OCI-LY1 (cell line): ENCODE data around the gene PRXL2B.
"Not testable (repeated sequence)": the region's sequence is repeated elsewhere in the genome, so short reads cannot be mapped to it uniquely, and the experiment has no call there.

Source experiments
- H2AFZ ChIP-seq: fragments of 200-600 bp; sonication (generic), shearing (Covaris generic); 2 replicates; pipeline ENCODE4 v1.6.0; 2014; ENCODE audit warnings: antibody characterized with exemption, mild to moderate bottlenecking, low read length
- H3F3A ChIP-seq: fragments of 200-600 bp; sonication (generic), shearing (Covaris generic); 2 replicates; pipeline ENCODE4 v1.6.0; 2014; ENCODE audit warnings: mild to moderate bottlenecking, antibody characterized with exemption, low read length, moderate library complexity; ENCODE audit not compliant: insufficient read depth
- H3K27ac ChIP-seq: fragments of 200-600 bp; sonication (generic); 2 replicates; pipeline ENCODE4 v1.5.1; 2014; ENCODE audit warnings: low read length, mixed run types, mild to moderate bottlenecking, low read depth; ENCODE audit not compliant: poor library complexity, severe bottlenecking
- H3K27me3 ChIP-seq: fragments of 200-600 bp; sonication (generic); 2 replicates; pipeline ENCODE4 v1.6.0; 2014; ENCODE audit warnings: antibody characterized with exemption, mild to moderate bottlenecking, low read length, moderate library complexity; ENCODE audit not compliant: insufficient read depth
- H3K36me3 ChIP-seq: fragments of 200-600 bp; sonication (generic); 2 replicates; pipeline ENCODE4 v1.6.1; 2014; ENCODE audit warnings: mild to moderate bottlenecking, antibody characterized with exemption, low read length, moderate library complexity, mixed read lengths; ENCODE audit not compliant: insufficient read depth
- H3K4me1 ChIP-seq: fragments of 200-600 bp; sonication (generic); 2 replicates; pipeline ENCODE4 v1.5.1; 2014; ENCODE audit warnings: mild to moderate bottlenecking, low read length, moderate library complexity; ENCODE audit not compliant: insufficient read depth, severe bottlenecking
- H3K4me2 ChIP-seq: fragments of 200-600 bp; sonication (generic), shearing (Covaris generic); 2 replicates; pipeline ENCODE4 v1.6.1; 2014; ENCODE audit warnings: low read length
- H3K4me3 ChIP-seq: fragments of 200-600 bp; sonication (generic); 2 replicates; pipeline ENCODE4 v1.5.1; 2014; ENCODE audit warnings: low read length, low read depth, mild to moderate bottlenecking, mixed read lengths; ENCODE audit not compliant: poor library complexity, severe bottlenecking
- H3K79me2 ChIP-seq: fragments of 200-600 bp; shearing (Covaris generic); 2 replicates; pipeline ENCODE4 v1.6.1; 2016; ENCODE audit warnings: mixed run types, low read length, mixed read lengths; ENCODE audit not compliant: insufficient read depth
- H3K9ac ChIP-seq: fragments of 200-600 bp; sonication (generic), shearing (Covaris generic); 2 replicates; pipeline ENCODE4 v1.6.1; 2014; ENCODE audit warnings: mild to moderate bottlenecking, low read length, mixed read lengths
- H3K9me2 ChIP-seq: fragments of 200-600 bp; sonication (generic), shearing (Covaris generic); 2 replicates; pipeline ENCODE4 v1.6.1; 2014; ENCODE audit warnings: low read depth, mild to moderate bottlenecking, low read length, mixed read lengths
- H3K9me3 ChIP-seq: fragments of 200-600 bp; shearing (Covaris generic); 2 replicates; pipeline ENCODE4 v1.6.1; 2014; ENCODE audit warnings: low read length, mixed read lengths
- H4K20me1 ChIP-seq: fragments of 200-600 bp; sonication (generic), shearing (Covaris generic); 2 replicates; pipeline ENCODE4 v1.6.0; 2016; ENCODE audit warnings: mild to moderate bottlenecking, low read length; ENCODE audit not compliant: insufficient read depth
- EZH2 ChIP-seq: fragments of 200-600 bp; sonication (generic), shearing (Covaris generic); IDR thresholded peaks from 2 replicates; pipeline ENCODE4 v1.8.0; 2017; ENCODE audit warnings: borderline replicate concordance, mixed run types, mild to moderate bottlenecking, antibody characterized with exemption, low read length, moderate library complexity, mixed read lengths
- TF ChIP-seq, protein P1 (sequence below): fragments of 200-600 bp; sonication (generic), shearing (Covaris generic); IDR thresholded peaks from 2 replicates; pipeline ENCODE4 v1.5.1; 2017; ENCODE audit warnings: mild to moderate bottlenecking, antibody characterized with exemption, low read length, moderate library complexity, mixed read lengths

The PRXL2B gene

DNA sequence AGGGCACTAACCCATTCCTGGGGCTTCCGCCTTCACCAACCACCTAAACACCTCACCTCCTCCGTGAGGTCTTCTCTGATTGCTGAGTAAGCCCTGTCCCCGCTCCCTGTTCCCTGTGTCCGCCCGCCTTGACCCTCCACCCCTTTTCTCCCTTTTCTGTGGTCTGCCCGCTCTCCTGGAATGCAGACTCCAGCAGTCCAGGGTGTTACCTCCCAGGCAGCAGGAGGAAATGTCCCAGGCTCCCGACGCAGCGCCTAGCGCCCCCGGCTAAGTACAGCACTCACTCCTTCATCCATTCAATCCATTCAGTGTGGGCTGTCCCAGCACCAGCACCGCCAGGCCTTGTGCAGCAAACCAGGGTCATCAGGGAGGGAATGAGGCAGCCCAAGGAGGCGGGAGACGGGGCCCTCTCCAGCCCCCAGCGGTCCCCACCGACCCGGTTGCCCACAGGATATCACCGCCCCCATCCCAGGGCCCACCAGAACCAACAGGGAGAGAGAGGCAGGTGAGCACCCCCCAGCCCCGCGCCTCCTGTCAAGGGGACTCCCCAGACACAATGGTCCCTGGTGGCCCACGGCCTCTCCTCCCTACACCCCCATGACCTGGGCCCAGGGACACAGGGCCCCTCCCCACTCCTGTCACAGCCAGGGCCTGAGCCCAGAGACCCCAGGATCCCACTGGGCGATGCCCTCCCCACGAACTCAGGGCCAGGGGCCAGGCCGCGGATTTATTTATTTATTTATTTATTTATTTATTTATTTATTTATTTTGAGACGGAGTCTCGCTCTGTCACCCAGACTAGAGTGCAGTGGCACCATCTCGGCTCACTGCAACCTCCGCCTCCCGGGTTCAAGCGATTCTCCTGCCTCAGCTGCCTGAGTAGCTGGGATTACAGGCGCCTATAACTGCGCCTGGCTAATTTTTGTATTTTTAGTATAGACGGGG is 20.2 kb upstream of the PRXL2B start:
- Histone ChIP-seq H3K4me1 (no peaks in the 10 kb centered on the region), H3K9ac (no peak overlapping the region), H3K4me2 (no peak overlapping the region), H2AFZ (no peak overlapping the region), H3K9me2 (no peaks in the 10 kb centered on the region), H3K9me3 (no peaks in the 10 kb centered on the region), H3F3A (no peaks in the 10 kb centered on the region), H4K20me1 (no peaks in the 10 kb centered on the region), H3K36me3 (no peaks in the 10 kb centered on the region), H3K79me2 (no peaks in the 10 kb centered on the region), H3K4me3 (no peak overlapping the region), H3K27ac (no peak overlapping the region), H3K27me3 (no peaks in the 10 kb centered on the region; the same call in 1 of the 2 replicates)
- TF ChIP-seq, protein P1, sequence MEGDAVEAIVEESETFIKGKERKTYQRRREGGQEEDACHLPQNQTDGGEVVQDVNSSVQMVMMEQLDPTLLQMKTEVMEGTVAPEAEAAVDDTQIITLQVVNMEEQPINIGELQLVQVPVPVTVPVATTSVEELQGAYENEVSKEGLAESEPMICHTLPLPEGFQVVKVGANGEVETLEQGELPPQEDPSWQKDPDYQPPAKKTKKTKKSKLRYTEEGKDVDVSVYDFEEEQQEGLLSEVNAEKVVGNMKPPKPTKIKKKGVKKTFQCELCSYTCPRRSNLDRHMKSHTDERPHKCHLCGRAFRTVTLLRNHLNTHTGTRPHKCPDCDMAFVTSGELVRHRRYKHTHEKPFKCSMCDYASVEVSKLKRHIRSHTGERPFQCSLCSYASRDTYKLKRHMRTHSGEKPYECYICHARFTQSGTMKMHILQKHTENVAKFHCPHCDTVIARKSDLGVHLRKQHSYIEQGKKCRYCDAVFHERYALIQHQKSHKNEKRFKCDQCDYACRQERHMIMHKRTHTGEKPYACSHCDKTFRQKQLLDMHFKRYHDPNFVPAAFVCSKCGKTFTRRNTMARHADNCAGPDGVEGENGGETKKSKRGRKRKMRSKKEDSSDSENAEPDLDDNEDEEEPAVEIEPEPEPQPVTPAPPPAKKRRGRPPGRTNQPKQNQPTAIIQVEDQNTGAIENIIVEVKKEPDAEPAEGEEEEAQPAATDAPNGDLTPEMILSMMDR, result no peak
- no peak for TF ChIP-seq EZH2

DNA sequence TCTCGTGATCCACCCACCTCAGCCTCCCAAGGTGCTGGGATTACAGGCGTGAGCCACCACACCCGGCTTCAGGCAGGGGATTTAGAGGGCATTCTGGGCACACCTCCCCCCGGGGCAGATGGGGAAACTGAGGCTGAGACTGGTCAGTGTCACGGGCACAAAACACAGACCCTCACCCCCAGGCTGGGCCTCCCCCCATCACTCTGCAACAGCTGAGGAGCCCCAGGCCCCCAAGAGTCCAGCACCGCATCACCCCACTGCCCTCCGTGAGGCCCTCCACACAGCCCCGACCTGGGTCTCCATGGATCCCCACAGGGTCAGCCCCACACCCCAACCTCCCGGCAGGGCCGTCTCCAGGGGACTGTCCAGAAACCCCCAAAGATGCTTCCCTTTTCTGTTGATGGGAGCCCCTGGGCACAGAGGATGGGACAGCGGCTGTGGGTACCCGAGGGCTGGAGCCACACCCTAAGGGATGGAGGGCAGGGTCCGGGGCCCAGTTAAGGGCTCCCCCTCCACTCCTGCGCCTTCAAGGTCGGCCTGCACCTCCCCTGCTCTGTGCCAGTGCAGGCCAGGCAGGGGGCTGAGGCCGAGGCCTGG is 19.4 kb upstream of the PRXL2B start:
- Histone ChIP-seq H3K4me1 (no peaks in the 10 kb centered on the region), H3K9ac (no peak overlapping the region), H3F3A (no peaks in the 10 kb centered on the region), H4K20me1 (no peaks in the 10 kb centered on the region), H3K36me3 (no peaks in the 10 kb centered on the region), H3K27me3 (no peaks in the 10 kb centered on the region; the same call in 1 of the 2 replicates), H3K27ac (no peak overlapping the region), H3K79me2 (no peaks in the 10 kb centered on the region), H3K4me3 (no peak overlapping the region), H3K9me2 (no peaks in the 10 kb centered on the region), H3K4me2 (no peak overlapping the region), H2AFZ (no peak overlapping the region), H3K9me3 (no peaks in the 10 kb centered on the region)
- TF ChIP-seq, protein P1, result no peak
- TF ChIP-seq EZH2, result no peak

DNA sequence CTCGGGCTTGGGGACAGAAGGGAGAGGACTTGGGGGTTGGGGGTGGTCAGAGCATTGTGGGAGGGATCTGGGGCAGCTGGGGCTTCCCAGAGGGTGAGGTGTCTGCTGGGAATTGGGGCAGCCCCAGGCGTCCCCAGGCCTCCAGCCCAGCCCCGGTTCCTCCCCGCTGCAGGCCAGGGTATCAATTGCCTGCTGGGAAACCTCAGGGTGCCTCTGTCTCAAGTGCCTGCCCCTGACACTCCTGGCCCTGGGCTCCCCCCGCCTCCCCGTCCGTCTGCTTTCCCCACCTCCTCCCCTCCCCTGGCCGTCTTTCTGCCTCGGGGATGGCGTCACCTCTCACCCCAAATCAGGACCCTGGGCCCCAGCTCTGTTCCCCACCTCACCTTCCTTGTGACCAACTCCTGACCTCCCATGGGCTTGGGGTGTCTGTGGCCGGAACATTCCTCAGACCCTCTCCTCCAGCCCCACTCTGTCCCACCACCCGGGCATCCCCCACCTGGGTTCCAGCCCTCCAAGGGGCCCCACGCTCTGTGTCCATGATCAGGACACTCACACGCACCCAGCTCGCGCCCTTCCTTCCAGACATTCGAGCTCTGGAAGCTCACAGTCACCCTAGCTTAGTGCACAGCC is 18.3 kb upstream of the PRXL2B start:
- H3K36me3 ChIP-seq, H3F3A ChIP-seq, H3K79me2 ChIP-seq, H3K9ac ChIP-seq, H3K9me2 ChIP-seq, H3K4me3 ChIP-seq, H3K27ac ChIP-seq, H3K9me3 ChIP-seq, H2AFZ ChIP-seq, H3K27me3 ChIP-seq, H4K20me1 ChIP-seq, H3K4me1 ChIP-seq, H3K4me2 ChIP-seq: not testable (repeated sequence)
